ENCODE data around the gene KCNJ9. TPM values are rescaled to one million over a fixed set of nuclear protein-coding genes. Genes with fewer than 3 reads are reported as not detected.

KCNJ9 gene
- total and polyA plus RNA-seq, 2 donors (not counting 3 experiments of a cell fraction or from before 2014, with no cell fraction given) = not detected

GRCh38 chr1:160061369-160062229, 19.7 kb upstream of the KCNJ9 start:
- intact Hi-C loops (cut with micrococcal nuclease) (no loop called here), dilution Hi-C loops (cut with MboI; ENCODE audit: extremely low pct_ligation_motif_present, low sequenced_read_pairs) (no loop called here)
- Histone ChIP-seq H3K79me2 (ENCODE audit: control insufficient read depth, insufficient read depth, low read length) (no peaks in the 10 kb centered on the region), H3K4me2 (ENCODE audit: insufficient read depth, low read length) (no peak overlapping the region), H2AFZ (ENCODE audit: low read depth, low read length) (no peak overlapping the region), H3K9me1 (replicated peaks; ENCODE audit: control insufficient read depth, extremely low read depth, insufficient read depth, low read length) (no peaks in the 10 kb centered on the region), H3K27me3 (ENCODE audit: control insufficient read depth in 2 of 2, insufficient read depth in 2 of 2, low read length in 2 of 2) (peaks cover 9 to 10% of the 10 kb centered on the region in 2 experiments), H3K9ac (replicated peaks; ENCODE audit: extremely low read depth, insufficient read depth, low read length) (no peak overlapping the region), H4K20me1 (replicated peaks; ENCODE audit: control insufficient read depth, extremely low read depth, insufficient read depth, low read length) (no peaks in the 10 kb centered on the region), H3K36me3 (ENCODE audit: control insufficient read depth in 2 of 2, extremely low read depth in 1 of 2, insufficient read depth in 2 of 2, low read length in 2 of 2) (no peaks in the 10 kb centered on the region), H3K9me3 (replicated peaks; ENCODE audit: control insufficient read depth, insufficient read depth, low read length) (no peaks in the 10 kb centered on the region), H3K4me1 (ENCODE audit: control insufficient read depth, extremely low read depth, insufficient read depth, low read length) (no peaks in the 10 kb centered on the region), H3K27ac (ENCODE audit: insufficient read depth, low read depth, low read length) (no peak overlapping the region), H3K4me3 (replicated peaks in 1 of 3; ENCODE audit: insufficient read depth in 1 of 3, low read depth in 1 of 3, low read length in 3 of 3) (no peak overlapping the region)
- no peak for FAIRE-seq
- no peak for DNase-seq (ENCODE audit: low read depth, low spot score)
- POLR2A ChIA-PET = no interaction called here
- BruUV-seq (replicated peaks) = no TSS peak
- TF ChIP-seq POLR2AphosphoS5 (IDR thresholded peaks at IDR 0.05; ENCODE audit: insufficient read depth, low read depth, low read length) (no peak), POLR2A (IDR thresholded peaks at IDR 0.05; ENCODE audit: low read depth, low read length) (no peak), CTCF (IDR thresholded peaks at IDR 0.05; ENCODE audit: extremely low read depth in 1 of 2, insufficient read depth in 1 of 2, low read depth in 1 of 2, low read length in 2 of 2) (no peak), JUN (IDR thresholded peaks at IDR 0.05; ENCODE audit: borderline replicate concordance, insufficient read depth, insufficient read length, low read depth) (no peak), FOS (IDR thresholded peaks at IDR 0.05; ENCODE audit: borderline replicate concordance, insufficient read depth, low read length) (no peak)
- CTCF ChIA-PET = interaction anchor here (0.6 to 4.3 kb wide), 3 partner anchors 15 to 29 kb away, joined by 3 to 29 read pairs (median 5); no protein-coding TSS in a partner anchor
